ENCODE data around the gene ARHGAP24.

The ARHGAP24 gene

DNA sequence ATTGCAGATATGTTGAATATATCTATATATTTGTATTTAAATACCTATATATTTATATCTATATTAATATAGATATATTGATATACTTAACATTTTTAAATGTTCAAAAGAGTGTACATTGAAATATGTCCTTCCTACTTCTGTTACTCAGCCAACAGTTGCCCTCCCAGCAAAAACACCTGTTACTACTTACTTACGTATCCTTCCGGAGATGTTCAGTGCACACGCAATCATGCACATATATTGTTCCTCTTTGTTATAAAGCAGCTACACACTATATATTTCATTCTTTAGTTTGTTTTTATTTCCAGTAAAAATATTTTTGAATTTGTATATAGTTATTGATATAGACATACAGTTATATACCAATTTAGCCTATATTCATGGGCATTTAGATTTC is 142.3 kb downstream of the ARHGAP24 start:
- no peak for DNase-seq
- WGBS (ENCODE audit: insufficient coverage), result 57% methylated on average over 1 of the region's 3 CpGs
- no peak overlapping the region for H3K27ac ChIP-seq (ENCODE audit: insufficient read depth in 1 of 2, low read depth in 1 of 2, low read length in 2 of 2, poor library complexity in 1 of 2, severe bottlenecking in 2 of 2)
- ChIA-PET POLR2A (no interaction called here), CTCF (no interaction called here)
- H3K27me3 ChIP-seq (replicated peaks in 2 of 5; ENCODE audit: control insufficient read depth in 4 of 5, insufficient read depth in 5 of 5, low read length in 4 of 5), result no peaks in the 10 kb centered on the region
- H3K36me3 ChIP-seq (ENCODE audit: control insufficient read depth in 4 of 4, insufficient read depth in 4 of 4, low read length in 3 of 4), result no peaks in the 10 kb centered on the region
- no peaks in the 10 kb centered on the region for H3K4me1 ChIP-seq (ENCODE audit: control extremely low read depth in 1 of 4, control insufficient read depth in 4 of 4, insufficient read depth in 4 of 4, low read length in 3 of 4)
- no peaks in the 10 kb centered on the region for H3K9me3 ChIP-seq (ENCODE audit: control extremely low read depth in 1 of 5, control insufficient read depth in 4 of 5, insufficient read depth in 2 of 5, low read depth in 1 of 5, low read length in 4 of 5)
- no peak overlapping the region for H3K4me3 ChIP-seq (ENCODE audit: control insufficient read depth in 1 of 7, extremely low read depth in 1 of 7, insufficient read depth in 4 of 7, low read depth in 2 of 7, low read length in 6 of 7)

DNA sequence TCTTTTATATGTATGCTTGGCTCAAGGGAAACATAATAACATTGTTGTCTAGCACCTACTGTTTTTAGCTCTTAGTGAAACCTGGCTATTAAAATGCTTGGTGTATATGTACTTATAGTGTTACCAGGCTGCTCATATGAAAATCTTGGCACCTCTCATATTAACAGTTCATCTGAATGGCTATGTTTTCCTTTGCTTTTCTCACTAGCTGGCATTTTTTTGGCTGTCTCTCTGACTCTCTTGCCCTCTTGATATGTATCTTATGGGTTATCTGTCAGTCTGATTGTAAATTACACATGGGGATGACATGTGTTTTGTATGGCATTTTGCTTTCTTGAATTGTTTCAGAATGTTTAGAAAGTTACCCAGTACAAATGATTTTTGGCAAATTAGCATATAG is 158.0 kb downstream of the ARHGAP24 start:
- DNase-seq, result no peak
- H3K36me3 ChIP-seq (ENCODE audit: control insufficient read depth in 4 of 4, insufficient read depth in 4 of 4, low read length in 3 of 4), result no peaks in the 10 kb centered on the region
- H3K4me3 ChIP-seq (ENCODE audit: control insufficient read depth in 1 of 7, extremely low read depth in 1 of 7, insufficient read depth in 4 of 7, low read depth in 2 of 7, low read length in 6 of 7), result no peak overlapping the region
- no peak overlapping the region for H3K27ac ChIP-seq (ENCODE audit: insufficient read depth in 1 of 2, low read depth in 1 of 2, low read length in 2 of 2, poor library complexity in 1 of 2, severe bottlenecking in 2 of 2)
- peaks cover 0 to 2% (median 0%) of the 10 kb centered on the region in 5 experiments for H3K9me3 ChIP-seq (ENCODE audit: control extremely low read depth in 1 of 5, control insufficient read depth in 4 of 5, insufficient read depth in 2 of 5, low read depth in 1 of 5, low read length in 4 of 5)
- CTCF ChIA-PET, result no interaction called here
- no peaks in the 10 kb centered on the region for H3K4me1 ChIP-seq (ENCODE audit: control extremely low read depth in 1 of 4, control insufficient read depth in 4 of 4, insufficient read depth in 4 of 4, low read length in 3 of 4)
- POLR2A ChIA-PET, result no interaction called here
- H3K27me3 ChIP-seq (replicated peaks in 2 of 5; ENCODE audit: control insufficient read depth in 4 of 5, insufficient read depth in 5 of 5, low read length in 4 of 5), result no peaks in the 10 kb centered on the region

DNA sequence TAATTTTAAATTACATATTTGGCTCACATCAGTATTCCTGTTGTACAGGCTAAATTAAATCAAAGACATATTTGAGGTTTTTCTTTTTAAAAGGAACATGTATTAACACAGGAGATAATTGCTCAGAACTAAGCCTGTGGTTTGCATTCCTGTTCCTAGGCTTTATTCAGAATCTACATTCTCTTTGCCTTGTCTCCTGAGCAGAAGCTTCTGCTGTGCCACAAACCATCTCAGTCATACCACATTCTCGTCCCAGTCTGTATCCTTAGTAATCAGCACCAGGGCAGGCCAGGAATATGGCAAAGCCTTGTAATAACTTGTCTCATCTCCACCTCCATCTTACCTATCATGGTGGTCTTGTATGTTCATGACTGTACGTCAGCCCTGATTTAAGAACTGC is 162.8 kb downstream of the ARHGAP24 start:
- POLR2A ChIA-PET, result no interaction called here

DNA sequence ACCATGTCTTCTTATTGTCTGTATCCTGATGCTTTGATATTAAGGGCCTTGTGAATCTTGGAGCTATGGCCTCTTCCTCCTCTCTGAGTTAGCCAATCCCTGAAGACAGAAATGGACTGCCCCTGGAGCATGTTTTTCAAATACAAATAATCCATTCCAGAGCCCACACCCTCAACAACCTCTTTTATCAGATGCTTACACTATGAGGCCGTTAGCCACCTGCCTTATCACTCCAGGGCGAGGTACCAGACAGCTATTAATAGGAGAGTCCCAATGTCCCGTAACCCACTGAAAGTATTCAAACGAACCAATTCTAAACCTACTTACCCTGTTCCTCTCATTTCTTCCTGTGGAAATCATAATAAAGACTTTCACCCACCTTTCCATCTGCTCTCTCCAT is 165.0 kb downstream of the ARHGAP24 start:
- 94% methylated on average over 4 of the region's 4 CpGs for WGBS (ENCODE audit: insufficient coverage)
- Histone ChIP-seq H3K4me3 (ENCODE audit: control insufficient read depth in 1 of 7, extremely low read depth in 1 of 7, insufficient read depth in 4 of 7, low read depth in 2 of 7, low read length in 6 of 7) (no peak overlapping the region), H3K9me3 (ENCODE audit: control extremely low read depth in 1 of 5, control insufficient read depth in 4 of 5, insufficient read depth in 2 of 5, low read depth in 1 of 5, low read length in 4 of 5) (no peaks in the 10 kb centered on the region), H3K27ac (ENCODE audit: insufficient read depth in 1 of 2, low read depth in 1 of 2, low read length in 2 of 2, poor library complexity in 1 of 2, severe bottlenecking in 2 of 2) (no peak overlapping the region), H3K4me1 (ENCODE audit: control extremely low read depth in 1 of 4, control insufficient read depth in 4 of 4, insufficient read depth in 4 of 4, low read length in 3 of 4) (no peaks in the 10 kb centered on the region), H3K36me3 (ENCODE audit: control insufficient read depth in 4 of 4, insufficient read depth in 4 of 4, low read length in 3 of 4) (no peaks in the 10 kb centered on the region), H3K27me3 (replicated peaks in 2 of 5; ENCODE audit: control insufficient read depth in 4 of 5, insufficient read depth in 5 of 5, low read length in 4 of 5) (no peaks in the 10 kb centered on the region)
- CTCF ChIA-PET, result interaction anchor here (0.6 kb wide), 1 partner anchor 17 kb away, joined by 4 read pairs; no protein-coding TSS in a partner anchor
- DNase-seq, result no peak
- POLR2A ChIA-PET, result no interaction called here

More for the DNA sequence above, 162.8 kb downstream of the ARHGAP24 start:
- H3K4me1 ChIP-seq (ENCODE audit: control extremely low read depth in 1 of 4, control insufficient read depth in 4 of 4, insufficient read depth in 4 of 4, low read length in 3 of 4), result no peaks in the 10 kb centered on the region
- H3K4me3 ChIP-seq (ENCODE audit: control insufficient read depth in 1 of 7, extremely low read depth in 1 of 7, insufficient read depth in 4 of 7, low read depth in 2 of 7, low read length in 6 of 7), result no peak overlapping the region
- no peaks in the 10 kb centered on the region for H3K9me3 ChIP-seq (ENCODE audit: control extremely low read depth in 1 of 5, control insufficient read depth in 4 of 5, insufficient read depth in 2 of 5, low read depth in 1 of 5, low read length in 4 of 5)
- WGBS (ENCODE audit: insufficient coverage), result no CpG with 5 or more reads among the region's 2 CpGs
- H3K27me3 ChIP-seq (replicated peaks in 2 of 5; ENCODE audit: control insufficient read depth in 4 of 5, insufficient read depth in 5 of 5, low read length in 4 of 5), result no peaks in the 10 kb centered on the region
- CTCF ChIA-PET, result no interaction called here
- H3K27ac ChIP-seq (ENCODE audit: insufficient read depth in 1 of 2, low read depth in 1 of 2, low read length in 2 of 2, poor library complexity in 1 of 2, severe bottlenecking in 2 of 2), result no peak overlapping the region
- no peaks in the 10 kb centered on the region for H3K36me3 ChIP-seq (ENCODE audit: control insufficient read depth in 4 of 4, insufficient read depth in 4 of 4, low read length in 3 of 4)
- DNase-seq, result no peak

DNA sequence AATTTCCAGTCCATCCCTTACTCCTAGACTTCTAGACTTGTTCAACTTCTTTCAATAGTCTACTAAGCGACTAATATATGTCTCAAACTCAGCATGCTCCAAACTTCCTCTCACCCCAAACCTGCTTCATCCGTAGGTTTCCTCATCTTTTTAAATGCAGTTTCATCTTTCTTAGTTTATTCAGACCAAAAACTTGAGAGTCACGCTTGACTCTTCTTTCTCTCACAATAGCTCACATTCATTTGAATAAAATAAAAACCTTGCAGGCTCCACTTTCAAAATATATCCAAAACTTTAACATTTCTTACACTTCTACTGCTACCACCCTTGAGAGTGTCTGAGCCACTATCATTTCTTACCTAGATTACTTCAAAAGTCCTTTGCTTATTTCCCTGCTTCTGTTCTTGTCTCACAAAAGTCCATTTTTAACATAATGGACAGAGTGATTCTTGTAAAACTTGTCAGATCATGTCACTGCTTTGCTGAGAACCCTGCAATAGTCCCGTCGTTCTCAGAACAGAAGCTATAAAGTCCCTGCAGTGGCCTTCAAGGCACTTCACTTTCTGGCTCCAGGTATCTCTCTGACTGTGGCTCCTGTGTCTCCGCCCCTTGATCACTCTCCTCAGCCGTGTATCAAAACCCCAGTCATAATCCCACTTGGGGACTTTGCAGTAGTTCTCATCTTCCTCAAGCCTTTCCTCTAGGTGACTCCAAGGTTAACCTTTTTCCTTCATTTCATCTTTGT is 167.6 kb downstream of the ARHGAP24 start:
- no peaks in the 10 kb centered on the region for H3K4me1 ChIP-seq (ENCODE audit: control extremely low read depth in 1 of 4, control insufficient read depth in 4 of 4, insufficient read depth in 4 of 4, low read length in 3 of 4)
- H3K4me3 ChIP-seq (ENCODE audit: control insufficient read depth in 1 of 7, extremely low read depth in 1 of 7, insufficient read depth in 4 of 7, low read depth in 2 of 7, low read length in 6 of 7), result no peak overlapping the region
- DNase-seq, result no peak
- H3K36me3 ChIP-seq (ENCODE audit: control insufficient read depth in 4 of 4, insufficient read depth in 4 of 4, low read length in 3 of 4), result no peaks in the 10 kb centered on the region
- H3K9me3 ChIP-seq (ENCODE audit: control extremely low read depth in 1 of 5, control insufficient read depth in 4 of 5, insufficient read depth in 2 of 5, low read depth in 1 of 5, low read length in 4 of 5), result no peaks in the 10 kb centered on the region
- H3K27me3 ChIP-seq (replicated peaks in 2 of 5; ENCODE audit: control insufficient read depth in 4 of 5, insufficient read depth in 5 of 5, low read length in 4 of 5), result no peaks in the 10 kb centered on the region
- CTCF ChIA-PET, result no interaction called here
- WGBS (ENCODE audit: insufficient coverage), result 95% methylated on average over 7 of the region's 7 CpGs
- POLR2A ChIA-PET, result no interaction called here
- H3K27ac ChIP-seq (ENCODE audit: insufficient read depth in 1 of 2, low read depth in 1 of 2, low read length in 2 of 2, poor library complexity in 1 of 2, severe bottlenecking in 2 of 2), result no peak overlapping the region

DNA sequence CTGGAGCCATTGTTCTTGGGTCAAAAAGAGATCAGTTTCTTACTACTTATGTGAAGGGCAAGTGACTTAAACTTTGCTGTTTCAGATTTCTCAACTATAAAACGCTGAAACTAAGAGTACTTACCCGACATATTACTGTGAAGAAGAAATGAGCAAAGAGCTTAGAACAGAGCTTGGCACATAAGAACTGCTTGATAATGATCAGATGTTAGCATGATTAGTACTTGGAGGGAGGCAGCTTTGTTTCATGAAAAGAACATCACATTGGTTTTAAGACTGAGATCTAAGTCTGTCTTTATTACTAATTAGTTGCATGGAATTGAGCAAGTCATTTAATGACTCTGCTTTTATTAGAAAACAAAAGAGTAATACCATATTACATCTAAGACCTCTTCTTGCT is 169.1 kb downstream of the ARHGAP24 start:
- no peaks in the 10 kb centered on the region for H3K4me1 ChIP-seq (ENCODE audit: control extremely low read depth in 1 of 4, control insufficient read depth in 4 of 4, insufficient read depth in 4 of 4, low read length in 3 of 4)

DNA sequence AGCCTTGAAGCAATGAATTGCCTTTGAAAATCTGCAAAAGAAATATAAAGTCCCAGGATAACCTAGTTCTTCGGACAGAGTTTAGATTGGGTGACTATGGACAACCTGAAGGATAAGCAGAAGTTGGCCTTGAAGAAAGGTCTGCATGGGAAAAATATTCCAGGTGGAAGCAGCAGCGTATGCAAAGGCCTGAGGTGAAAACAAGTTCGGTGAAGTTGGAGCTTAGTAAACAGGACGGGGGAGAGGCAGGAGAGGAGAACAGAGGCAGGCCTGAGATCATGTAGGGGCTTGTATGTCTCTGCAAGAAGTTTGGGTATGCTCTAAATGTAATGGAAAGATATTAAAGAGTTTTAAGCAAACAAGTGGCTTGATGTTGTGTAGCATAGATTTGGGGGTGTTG is 176.0 kb downstream of the ARHGAP24 start:
- Histone ChIP-seq H3K9me3 (ENCODE audit: control extremely low read depth in 1 of 5, control insufficient read depth in 4 of 5, insufficient read depth in 2 of 5, low read depth in 1 of 5, low read length in 4 of 5) (no peaks in the 10 kb centered on the region), H3K36me3 (ENCODE audit: control insufficient read depth in 4 of 4, insufficient read depth in 4 of 4, low read length in 3 of 4) (no peaks in the 10 kb centered on the region), H3K4me1 (ENCODE audit: control extremely low read depth in 1 of 4, control insufficient read depth in 4 of 4, insufficient read depth in 4 of 4, low read length in 3 of 4) (no peaks in the 10 kb centered on the region), H3K4me3 (ENCODE audit: control insufficient read depth in 1 of 7, extremely low read depth in 1 of 7, insufficient read depth in 4 of 7, low read depth in 2 of 7, low read length in 6 of 7) (no peak overlapping the region), H3K27ac (ENCODE audit: insufficient read depth in 1 of 2, low read depth in 1 of 2, low read length in 2 of 2, poor library complexity in 1 of 2, severe bottlenecking in 2 of 2) (no peak overlapping the region), H3K27me3 (replicated peaks in 2 of 5; ENCODE audit: control insufficient read depth in 4 of 5, insufficient read depth in 5 of 5, low read length in 4 of 5) (no peaks in the 10 kb centered on the region)
- no peak for DNase-seq
- 100% methylated on average over 4 of the region's 4 CpGs for WGBS (ENCODE audit: insufficient coverage)
- ChIA-PET CTCF (no interaction called here), POLR2A (no interaction called here)

More for the DNA sequence above, 169.1 kb downstream of the ARHGAP24 start:
- no peaks in the 10 kb centered on the region for H3K27me3 ChIP-seq (replicated peaks in 2 of 5; ENCODE audit: control insufficient read depth in 4 of 5, insufficient read depth in 5 of 5, low read length in 4 of 5)
- DNase-seq, result no peak
- ChIA-PET POLR2A (no interaction called here), CTCF (no interaction called here)
- no peak overlapping the region for H3K27ac ChIP-seq (ENCODE audit: insufficient read depth in 1 of 2, low read depth in 1 of 2, low read length in 2 of 2, poor library complexity in 1 of 2, severe bottlenecking in 2 of 2)
- no peak overlapping the region for H3K4me3 ChIP-seq (ENCODE audit: control insufficient read depth in 1 of 7, extremely low read depth in 1 of 7, insufficient read depth in 4 of 7, low read depth in 2 of 7, low read length in 6 of 7)
- no CpG with 5 or more reads among the region's 2 CpGs for WGBS (ENCODE audit: insufficient coverage)
- H3K9me3 ChIP-seq (ENCODE audit: control extremely low read depth in 1 of 5, control insufficient read depth in 4 of 5, insufficient read depth in 2 of 5, low read depth in 1 of 5, low read length in 4 of 5), result no peaks in the 10 kb centered on the region
- no peaks in the 10 kb centered on the region for H3K36me3 ChIP-seq (ENCODE audit: control insufficient read depth in 4 of 4, insufficient read depth in 4 of 4, low read length in 3 of 4)

All from common myeloid progenitor, CD34-positive (primary cell).